ENCODE data around the gene LIMS2.

DNA sequence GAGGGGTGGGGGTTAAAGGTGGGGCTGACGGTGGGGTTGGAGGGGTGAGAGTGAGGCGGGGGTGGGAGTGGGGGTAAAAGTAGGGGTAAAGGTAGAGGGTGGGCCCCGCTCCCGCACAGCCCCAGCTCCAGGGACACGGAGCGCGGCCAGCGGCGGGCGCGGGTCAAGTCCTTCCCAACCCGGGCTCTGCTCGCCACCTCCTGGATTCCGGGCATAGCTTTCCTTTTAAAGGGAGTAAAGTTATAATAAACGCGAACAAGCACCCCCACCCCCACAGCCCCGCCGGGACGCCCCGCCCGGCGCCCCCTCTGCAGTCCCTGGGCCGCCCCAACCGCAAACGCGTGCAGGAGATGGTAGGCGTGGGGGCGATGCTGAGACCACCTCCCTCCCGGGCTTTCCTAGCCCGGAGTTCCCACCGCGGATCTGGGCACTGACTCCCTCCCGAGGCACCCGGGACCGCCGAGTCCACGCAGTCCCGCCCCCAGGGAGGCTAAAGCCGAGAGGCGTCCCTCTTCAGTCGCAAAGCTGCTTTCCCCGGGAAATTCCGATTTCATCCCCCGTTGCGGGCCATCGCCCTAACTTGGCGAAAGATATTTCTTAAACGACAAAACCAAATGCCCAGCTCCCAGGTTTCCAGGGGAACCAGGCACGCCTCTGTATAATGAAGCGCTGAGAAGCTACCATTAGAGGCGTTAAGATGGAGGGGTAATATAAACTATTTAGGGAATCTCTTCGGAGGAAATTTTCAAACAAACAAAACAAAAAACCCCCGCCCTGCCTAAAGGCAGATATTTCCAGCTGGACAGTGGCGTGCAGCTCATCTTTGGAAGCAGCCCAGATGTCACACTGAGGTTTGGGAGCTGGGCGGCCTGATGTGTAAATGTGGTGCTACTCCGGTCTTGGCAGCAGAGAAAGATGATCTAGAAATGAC lies at the start of gene LIMS2:
- TF ChIP-seq GATA1 (IDR thresholded peaks at IDR 0.05; ENCODE audit: low read depth, low read length) (no peak), POLR2A (IDR thresholded peaks at IDR 0.05; ENCODE audit: low read length) (no peak)

Measured in erythroblast (primary cell).